K562 (cell line): ENCODE results near the gene DNAJC8. TPM values are rescaled to one million over a fixed set of nuclear protein-coding genes. Genes with fewer than 3 reads are reported as not detected.
A peak's percentile ranks its signal among the peaks of the same experiment; 100 is the strongest.

Experiments used
- ATAC-seq: fragments of 200-7000 bp; cut with Tn5 transposase; 3 replicates; pipeline ENCODE4 v1.9.1; 2020; ENCODE audit warnings: moderate library complexity
- BruUV-seq: library from RNA; stranded (reverse); fragments of 400-500 nt; replicated peaks from 2 replicates; lab custom pipeline; 2021; lab: Mats Ljungman, UMichigan
- CTCF ChIA-PET: fragments of 300-600 bp; formaldehyde crosslinking; extraction: SDS; loops from one replicate; lab custom pipeline; 2021; ENCODE audit warnings: low intra/inter-chr PET ratio; lab: Yijun Ruan, JAX
- POLR2A ChIA-PET: fragments of 300-600, 350-650 bp; sonication (Branson Sonifier 250); formaldehyde crosslinking; extraction: SDS; loops from one replicate; lab custom pipeline; 2021; ENCODE audit warnings: antibody characterized with exemption, inconsistent platforms; lab: Yijun Ruan, JAX
- DNase-seq, 4 experiments: peaks; one replicate each; pipeline versions ENCODE4 v3.0.0 to v3.0.0-alpha.2; 2011 to 2018; ENCODE audit warnings: low spot score in 3 of 4, mixed read lengths in 3 of 4; ENCODE audit errors: extremely low read depth in 1 of 4
- FAIRE-seq: peaks from 2 replicates; lab custom pipeline; 2011; peaks lifted over from hg19 to GRCh38; lab: Jason Lieb, UNC
- H2AFZ ChIP-seq: 2 replicates; pipeline ENCODE4 v1.6.0; 2011; ENCODE audit warnings: low read depth, low read length, control low read depth, inconsistent platforms
- H3K27ac ChIP-seq: fragments of 200-600 bp; 3 replicates; pipeline ENCODE4 v1.8.0; 2011; ENCODE audit warnings: low read depth, mild to moderate bottlenecking, control low read depth, inconsistent platforms, low read length, moderate library complexity, mixed read lengths; ENCODE audit errors: extremely low read depth
- H3K27me3 ChIP-seq, 2 experiments: fragments of 300-600 bp in 1 of 2; 2 replicates in 1 of 2; 3 replicates in 1 of 2; pipeline versions ENCODE4 v1.6.0 to v1.8.0; 2011; ENCODE audit warnings: inconsistent platforms in 2 of 2, low read length in 2 of 2, mild to moderate bottlenecking in 1 of 2, mixed read lengths in 1 of 2, moderate library complexity in 1 of 2; ENCODE audit not compliant: control insufficient read depth in 2 of 2, insufficient read depth in 2 of 2
- H3K36me3 ChIP-seq: fragments of 300-600 bp; 3 replicates; pipeline ENCODE4 v1.8.0; 2011; ENCODE audit warnings: mild to moderate bottlenecking, low read length, inconsistent platforms; ENCODE audit not compliant: control insufficient read depth, insufficient read depth
- H3K4me1 ChIP-seq, 2 experiments: fragments of 200-600 bp in 1 of 2; replicated peaks in 1 of 2; 2 replicates in 1 of 2; 3 replicates in 1 of 2; pipeline versions ENCODE4 v1.5.1 to v1.8.0; 2011; ENCODE audit warnings: inconsistent platforms in 2 of 2, low read length in 2 of 2, mild to moderate bottlenecking in 1 of 2, mixed read lengths in 1 of 2, moderate library complexity in 1 of 2; ENCODE audit not compliant: control insufficient read depth in 2 of 2, insufficient read depth in 2 of 2
- H3K4me2 ChIP-seq: 2 replicates; pipeline ENCODE4 v1.6.1; 2011; ENCODE audit warnings: low read length, control low read depth, inconsistent platforms, mixed read lengths; ENCODE audit not compliant: insufficient read depth
- H3K4me3 ChIP-seq: fragments of 200-600 bp; sonication (generic), shearing (Covaris generic); 2 replicates; pipeline ENCODE4 v1.5.1; 2016; ENCODE audit warnings: control low read depth, inconsistent platforms
- H3K79me2 ChIP-seq: fragments of 200-600 bp; 3 replicates; pipeline ENCODE4 v1.8.0; 2011; ENCODE audit warnings: low read length, inconsistent platforms; ENCODE audit not compliant: control insufficient read depth, insufficient read depth
- H3K9ac ChIP-seq, 2 experiments: 2 replicates each; pipeline versions ENCODE4 v1.6.0 to v1.6.1; 2011; ENCODE audit warnings: low read depth in 2 of 2, low read length in 2 of 2, control low read depth in 1 of 2, inconsistent platforms in 1 of 2, mild to moderate bottlenecking in 1 of 2, mixed read lengths in 1 of 2; ENCODE audit not compliant: insufficient read depth in 1 of 2
- H3K9me1 ChIP-seq: one replicate; pipeline ENCODE4 v1.6.0; 2011; ENCODE audit warnings: inconsistent platforms, mild to moderate bottlenecking, low read length, moderate library complexity; ENCODE audit not compliant: control insufficient read depth, insufficient read depth
- H3K9me3 ChIP-seq: replicated peaks from 2 replicates; pipeline ENCODE4 v1.5.1; 2011; ENCODE audit warnings: low read depth, low read length, inconsistent platforms; ENCODE audit not compliant: control insufficient read depth, insufficient read depth
- H4K20me1 ChIP-seq: replicated peaks from 2 replicates; pipeline ENCODE4 v1.6.1; 2011; ENCODE audit warnings: low read length, inconsistent platforms, mixed read lengths; ENCODE audit not compliant: control insufficient read depth, insufficient read depth
- CEBPG ChIP-seq, 3 experiments: fragments of 200-800 bp in 1 of 3; sonication (Bioruptor generic) in 1 of 3; sonication (generic) in 1 of 3; formaldehyde crosslinking in 1 of 3; IDR thresholded peaks in 2 of 3; conservative IDR thresholded peaks in 1 of 3; 2 replicates each; pipeline versions ENCODE4 v1.6.1 to v1.8.0; 2016 to 2022; ENCODE audit warnings: missing compliant biosample characterization in 2 of 3, missing genetic modification characterization in 2 of 3, mild to moderate bottlenecking in 1 of 3, missing genetic modification reagents in 1 of 3
- CHD2 ChIP-seq: IDR thresholded peaks from 2 replicates; pipeline ENCODE4 v1.6.1; 2011; ENCODE audit warnings: low read depth, low read length
- CXXC5 ChIP-seq: fragments of 250-450 bp; sonication (Bioruptor Pico); IDR thresholded peaks from 2 replicates; pipeline ENCODE4 v1.8.0; 2022; ENCODE audit warnings: inconsistent platforms, mild to moderate bottlenecking, moderate library complexity
- KDM1A ChIP-seq, 2 experiments: fragments of 450-650 bp; IDR thresholded peaks; 2 replicates each; pipeline ENCODE4 v1.6.1; 2016; ENCODE audit warnings: mild to moderate bottlenecking in 2 of 2
- PCBP1 ChIP-seq: fragments of 200-400 bp; formaldehyde crosslinking; IDR thresholded peaks from 2 replicates; pipeline ENCODE4 v1.6.1; 2018; ENCODE audit warnings: mild to moderate bottlenecking, low read depth, low read length; ENCODE audit not compliant: poor library complexity, severe bottlenecking
- POLR2G ChIP-seq: fragments of 200-400 bp; formaldehyde crosslinking; IDR thresholded peaks from 2 replicates; pipeline ENCODE4 v1.6.1; 2017; ENCODE audit warnings: low read depth, mild to moderate bottlenecking, antibody characterized with exemption, low read length, moderate library complexity
- PRMT5 ChIP-seq: sonication (generic); formaldehyde crosslinking; IDR thresholded peaks from 2 replicates; pipeline ENCODE4 v1.5.0; 2020; ENCODE audit warnings: missing genetic modification reagents
- RBM39 ChIP-seq: fragments of 200-400 bp; formaldehyde crosslinking; optimal IDR thresholded peaks from 2 replicates; pipeline ENCODE3; 2018; ENCODE audit warnings: low read depth, low read length
- ZBTB1 ChIP-seq: sonication (generic); formaldehyde crosslinking; IDR thresholded peaks from 2 replicates; pipeline ENCODE4 v1.8.1; 2023; ENCODE audit warnings: missing genetic modification reagents, low read depth, mild to moderate bottlenecking, borderline replicate concordance
- ZBTB7A ChIP-seq: IDR thresholded peaks from 2 replicates; pipeline ENCODE4 v1.6.1; 2011; ENCODE audit warnings: low read depth, mild to moderate bottlenecking, low read length, moderate library complexity, borderline replicate concordance; ENCODE audit not compliant: control insufficient read depth
- WGBS: fragments of 100-300 bp; shearing (Covaris generic); methylation state at CpG from one replicate; pipeline ENCODE4 v1.1.6; 2016; ENCODE audit warnings: low coverage, mixed read lengths; ENCODE audit not compliant: insufficient coverage; ENCODE audit errors: missing lambda C conversion rate; 5-methylcytosine and 5-hydroxymethylcytosine counted together
- in situ Hi-C: fragments of 300-500 bp; cut with MboI; formaldehyde crosslinking; loops from 4 replicates; pipeline ENCODE4 v1.15.0; 2018; ENCODE audit warnings: inconsistent platforms, mixed read lengths
- intact Hi-C: fragments of 100-400 bp; cut with micrococcal nuclease; formaldehyde crosslinking; loops from 2 replicates; pipeline ENCODE4 v1.14.2; 2022
- polyA plus RNA-seq, 8 experiments: library from polyadenylated mRNA; depleted of rRNA in 4 of 8; stranded (reverse) in 5 of 8; unstranded in 3 of 8; fragments of >200 nt; fragmentation: Nextera tagmentation in 2 of 8; fragmentation: Illumina TruSeq in 1 of 8; extraction: Ambion mirVana in 2 of 8; extraction: Trizol in 1 of 8; gene quantifications; 2 replicates each; pipeline versions ENCODE4 v1.2.1 to v1.2.3, GENCODE V29; 2011 to 2014; ENCODE audit warnings: inconsistent platforms in 1 of 8, missing spikeins in 1 of 8
- total RNA-seq, 7 experiments: library from RNA; depleted of rRNA in 6 of 7; stranded (reverse); fragments of >200 nt in 6 of 7; fragmentation: Illumina TruSeq in 2 of 7; extraction: Trizol in 2 of 7; gene quantifications; 2 replicates each; pipeline versions ENCODE4 v1.2.1 to v1.2.3, GENCODE V29; 2011 to 2021; ENCODE audit warnings: low replicate concordance in 1 of 7
- TF ChIP-seq, protein P1 (sequence below): sonication (generic); formaldehyde crosslinking; IDR thresholded peaks from 2 replicates; pipeline ENCODE4 v1.8.1; 2023; ENCODE audit warnings: mild to moderate bottlenecking, missing genetic modification reagents
- TF ChIP-seq, protein P2 (sequence below): fragments of 250-450 bp; sonication (Bioruptor Pico); IDR thresholded peaks from 2 replicates; pipeline ENCODE4 v1.4.0; 2020; ENCODE audit warnings: mild to moderate bottlenecking
- TF ChIP-seq, protein P3 (sequence below): sonication (generic); formaldehyde crosslinking; IDR thresholded peaks from 2 replicates; pipeline ENCODE4 v1.9.0; 2022; ENCODE audit warnings: mild to moderate bottlenecking, missing genetic modification reagents

Gene DNAJC8
- total and polyA plus RNA-seq, 9 of the 15 experiments (the other 6 are each of a cell fraction or from before 2014, with no cell fraction given): 143 to 508 (median 209) TPM

DNA sequence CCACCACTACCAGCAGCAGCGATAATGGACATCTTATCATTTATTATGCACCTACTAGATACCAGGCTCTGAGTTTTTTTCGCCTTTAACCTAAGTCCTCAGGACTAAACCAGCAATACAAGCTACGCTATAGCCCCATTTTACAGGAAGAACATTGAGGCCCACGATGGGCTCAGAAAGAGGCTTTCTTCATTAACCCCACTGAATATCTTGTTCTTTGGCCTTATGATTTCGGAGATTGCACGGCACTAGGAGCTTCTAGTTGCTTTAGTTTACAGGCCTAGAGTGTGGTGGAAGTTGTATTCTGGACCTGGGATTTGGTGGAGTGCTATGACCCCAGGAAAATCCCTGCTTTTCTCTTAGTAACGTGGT is 28.0 kb upstream of the DNAJC8 start (continued):
- TF ChIP-seq CEBPG (CRISPR knock-in tag; IDR thresholded peaks at IDR 0.05): 0 out of 2 replicates have a peak, but pooled peaks have one; percentile 14
- no peak for TF ChIP-seq CEBPG (tag; conservative IDR thresholded peaks at IDR 0.05 in 1 of 2, IDR thresholded peaks at IDR 0.05 in 1 of 2)
- peak; percentile 83 to 84 for TF ChIP-seq KDM1A (IDR thresholded peaks at IDR 0.05)

DNA sequence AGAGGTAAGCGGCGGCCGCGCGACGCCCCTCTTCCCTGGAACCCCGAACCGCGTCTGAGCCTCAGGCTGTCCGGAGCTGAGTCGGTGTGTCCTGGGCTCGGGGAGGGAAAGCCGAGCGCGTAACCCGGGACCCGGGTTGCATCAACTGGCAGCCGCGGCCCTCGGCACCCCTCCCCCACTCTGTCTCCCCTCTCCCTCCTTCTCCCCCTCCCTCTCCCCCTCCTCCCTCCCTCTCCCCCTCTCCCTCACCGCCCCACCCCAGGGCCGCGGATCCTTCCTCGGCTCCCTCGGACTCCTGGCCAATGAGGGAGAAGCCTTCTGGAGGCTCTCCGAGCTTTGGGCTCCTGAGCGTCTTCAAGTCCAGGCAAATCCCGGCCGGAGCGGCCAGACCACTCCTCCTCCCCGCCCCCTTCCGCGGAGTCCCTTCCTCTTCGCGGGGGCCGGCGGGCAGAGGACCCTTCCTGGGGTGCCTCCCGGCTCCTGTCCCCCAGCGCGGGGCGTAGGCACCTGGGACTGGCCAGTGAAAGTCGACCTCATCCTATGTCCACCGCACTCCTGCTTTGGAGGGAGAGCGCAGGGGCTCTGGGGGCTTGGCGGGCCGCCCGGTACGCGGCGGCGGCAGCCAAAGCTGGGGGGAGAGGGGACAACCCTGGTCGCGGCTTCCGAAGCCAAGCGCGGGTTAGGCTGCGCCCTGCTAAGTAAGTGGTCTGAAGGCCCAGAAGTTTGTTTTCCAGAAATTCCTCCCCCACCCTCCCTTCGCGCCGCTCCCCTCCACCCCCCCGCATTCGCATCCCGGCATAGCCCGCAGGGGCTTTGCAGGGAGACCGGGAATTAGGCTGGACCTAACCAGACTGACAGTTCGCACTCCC is 27.3 kb upstream of the DNAJC8 start:
- FAIRE-seq (no peak), DNase-seq (peak; percentile 52 to 83 (median 78)), ATAC-seq (peak; percentile 31)
- H3K4me2 ChIP-seq: peak overlapping the region; percentile 82
- peaks cover 58% of the 10 kb centered on the region for H3K79me2 ChIP-seq
- peak overlapping the region; percentile 96 for H3K4me3 ChIP-seq
- H3K4me1 ChIP-seq: peaks cover 58 to 64% of the 10 kb centered on the region in 2 experiments
- intact Hi-C loops (loop anchor here (1.0 to 5.0 kb wide), 2 partner anchors 11 to 67 kb away; partner anchors contain the start of gene MED18), in situ Hi-C loops (no loop called here)
- POLR2A ChIA-PET: interaction anchor here (0.6 to 22.0 kb wide), 33 partner anchors 14 to 1108 kb away, joined by 3 to 547 read pairs (median 4); partner anchors contain the start of genes ATP5IF1, MED18, PHACTR4 and RNU11
- WGBS: 1% methylated on average over 50 of the region's 66 CpGs
- CTCF ChIA-PET: interaction anchor here (1.3 kb wide), 1 partner anchor 211 kb away, joined by 3 read pairs; no protein-coding TSS in a partner anchor
- peaks cover 8% of the 10 kb centered on the region; the same call in 2 of the 3 replicates for H3K36me3 ChIP-seq
- H3K27me3 ChIP-seq: no peaks in the 10 kb centered on the region
- no TSS peak for BruUV-seq
- no peaks in the 10 kb centered on the region for H3K9me3 ChIP-seq
- H4K20me1 ChIP-seq: peaks cover 34% of the 10 kb centered on the region
- peak overlapping the region; percentile 93 to 95 for H3K9ac ChIP-seq
- H3K9me1 ChIP-seq: no peaks in the 10 kb centered on the region
- peak overlapping the region; percentile 46 for H2AFZ ChIP-seq
- H3K27ac ChIP-seq: peak overlapping the region; percentile 84
- TF ChIP-seq, protein P1, sequence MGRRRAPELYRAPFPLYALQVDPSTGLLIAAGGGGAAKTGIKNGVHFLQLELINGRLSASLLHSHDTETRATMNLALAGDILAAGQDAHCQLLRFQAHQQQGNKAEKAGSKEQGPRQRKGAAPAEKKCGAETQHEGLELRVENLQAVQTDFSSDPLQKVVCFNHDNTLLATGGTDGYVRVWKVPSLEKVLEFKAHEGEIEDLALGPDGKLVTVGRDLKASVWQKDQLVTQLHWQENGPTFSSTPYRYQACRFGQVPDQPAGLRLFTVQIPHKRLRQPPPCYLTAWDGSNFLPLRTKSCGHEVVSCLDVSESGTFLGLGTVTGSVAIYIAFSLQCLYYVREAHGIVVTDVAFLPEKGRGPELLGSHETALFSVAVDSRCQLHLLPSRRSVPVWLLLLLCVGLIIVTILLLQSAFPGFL: no peak
- 0 out of 2 replicates have a peak, but pooled peaks have one; percentile 48 for TF ChIP-seq CHD2
- TF ChIP-seq, protein P2, sequence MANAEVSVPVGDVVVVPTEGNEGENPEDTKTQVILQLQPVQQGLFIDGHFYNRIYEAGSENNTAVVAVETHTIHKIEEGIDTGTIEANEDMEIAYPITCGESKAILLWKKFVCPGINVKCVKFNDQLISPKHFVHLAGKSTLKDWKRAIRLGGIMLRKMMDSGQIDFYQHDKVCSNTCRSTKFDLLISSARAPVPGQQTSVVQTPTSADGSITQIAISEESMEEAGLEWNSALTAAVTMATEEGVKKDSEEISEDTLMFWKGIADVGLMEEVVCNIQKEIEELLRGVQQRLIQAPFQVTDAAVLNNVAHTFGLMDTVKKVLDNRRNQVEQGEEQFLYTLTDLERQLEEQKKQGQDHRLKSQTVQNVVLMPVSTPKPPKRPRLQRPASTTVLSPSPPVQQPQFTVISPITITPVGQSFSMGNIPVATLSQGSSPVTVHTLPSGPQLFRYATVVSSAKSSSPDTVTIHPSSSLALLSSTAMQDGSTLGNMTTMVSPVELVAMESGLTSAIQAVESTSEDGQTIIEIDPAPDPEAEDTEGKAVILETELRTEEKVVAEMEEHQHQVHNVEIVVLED (CRISPR knock-in tag): no peak
- 0 out of 2 replicates have a peak, but pooled peaks have one; percentile 23 for TF ChIP-seq PRMT5 (CRISPR knock-in tag)
- TF ChIP-seq CXXC5: no peak
- TF ChIP-seq ZBTB7A: peak; percentile 71
- TF ChIP-seq, protein P3, sequence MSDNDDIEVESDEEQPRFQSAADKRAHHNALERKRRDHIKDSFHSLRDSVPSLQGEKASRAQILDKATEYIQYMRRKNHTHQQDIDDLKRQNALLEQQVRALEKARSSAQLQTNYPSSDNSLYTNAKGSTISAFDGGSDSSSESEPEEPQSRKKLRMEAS (CRISPR knock-in tag): no peak
- peak; percentile 99 for TF ChIP-seq PCBP1
- peak; percentile 84 for TF ChIP-seq POLR2G
- TF ChIP-seq RBM39: no peak
- peak; percentile 36; the same call in 1 of the 2 replicates for TF ChIP-seq ZBTB1 (CRISPR knock-in tag)
